Mucosa of descending colon (tissue), 3 donors: Measurements from ENCODE around the gene ABCA9. TPM values are rescaled to one million over a fixed set of nuclear protein-coding genes. Genes with fewer than 3 reads are reported as not detected.
A peak's percentile ranks its signal among the peaks of the same experiment; 100 is the strongest.

Source experiments
- ATAC-seq: fragments of 200-7000 bp; cut with Tn5 transposase; one replicate; pipeline ENCODE4 v1.9.1; 2020; ENCODE audit warnings: mild to moderate bottlenecking, moderate library complexity
- DNase-seq, 3 donors: peaks; one replicate each; pipeline ENCODE4 v3.0.0-alpha.2; 2020
- H3K36me3 ChIP-seq: fragments of 200-600 bp; one replicate; pipeline ENCODE4 v1.8.0; 2021; ENCODE audit warnings: low read depth, mild to moderate bottlenecking
- H3K4me1 ChIP-seq: fragments of 200-600 bp; one replicate; pipeline ENCODE4 v1.8.0; 2021; ENCODE audit warnings: low read depth, mild to moderate bottlenecking
- H3K4me3 ChIP-seq: fragments of 200-600 bp; one replicate; pipeline ENCODE4 v1.8.0; 2021; ENCODE audit warnings: mild to moderate bottlenecking
- H3K9me3 ChIP-seq: fragments of 200-600 bp; one replicate; pipeline ENCODE4 v1.8.0; 2021; ENCODE audit warnings: mild to moderate bottlenecking
- intact Hi-C, 2 donors: fragments of 100-400 bp; cut with DNase I in 1 of 2; cut with micrococcal nuclease in 1 of 2; formaldehyde crosslinking; loops; one replicate each; pipeline versions ENCODE4 v1.11.0 to v1.11.1; 2022; cut with DNase I, micrococcal nuclease
- total RNA-seq, 3 donors: library from RNA; stranded (reverse); fragmentation: NEBNext Ultra II Directional in 2 of 3; extraction: Animal tissue kit (Norgen Biotek cat#: 25700) in 2 of 3; gene quantifications; one replicate each; pipeline versions ENCODE4 v1.2.1 to v1.2.4, GENCODE V29; 2021 to 2023
- TF ChIP-seq, protein P1 (sequence below): fragments of 200-600 bp; IDR thresholded peaks from one replicate; pipeline ENCODE4 v1.8.0; 2022; ENCODE audit warnings: antibody characterized with exemption, mild to moderate bottlenecking
- donor health status: DM: no; HTN: no; CAD: no; lungs with moderate emphysema.
- donor health status: DM: no; HTN: no; CAD: no.
- donor health status: DM: no; HTN: yes; CAD: no.

Gene ABCA9
- total RNA-seq, 3 donors from 2014 or later = 2.0 to 20.0 (median 3.6) TPM

GRCh38 chr17:69042308-69042707, 18.4 kb downstream of the ABCA9 start:
- H3K9me3 ChIP-seq = no peaks in the 10 kb centered on the region
- ATAC-seq (peak; percentile 69), DNase-seq (no peak)
- TF ChIP-seq, protein P1, sequence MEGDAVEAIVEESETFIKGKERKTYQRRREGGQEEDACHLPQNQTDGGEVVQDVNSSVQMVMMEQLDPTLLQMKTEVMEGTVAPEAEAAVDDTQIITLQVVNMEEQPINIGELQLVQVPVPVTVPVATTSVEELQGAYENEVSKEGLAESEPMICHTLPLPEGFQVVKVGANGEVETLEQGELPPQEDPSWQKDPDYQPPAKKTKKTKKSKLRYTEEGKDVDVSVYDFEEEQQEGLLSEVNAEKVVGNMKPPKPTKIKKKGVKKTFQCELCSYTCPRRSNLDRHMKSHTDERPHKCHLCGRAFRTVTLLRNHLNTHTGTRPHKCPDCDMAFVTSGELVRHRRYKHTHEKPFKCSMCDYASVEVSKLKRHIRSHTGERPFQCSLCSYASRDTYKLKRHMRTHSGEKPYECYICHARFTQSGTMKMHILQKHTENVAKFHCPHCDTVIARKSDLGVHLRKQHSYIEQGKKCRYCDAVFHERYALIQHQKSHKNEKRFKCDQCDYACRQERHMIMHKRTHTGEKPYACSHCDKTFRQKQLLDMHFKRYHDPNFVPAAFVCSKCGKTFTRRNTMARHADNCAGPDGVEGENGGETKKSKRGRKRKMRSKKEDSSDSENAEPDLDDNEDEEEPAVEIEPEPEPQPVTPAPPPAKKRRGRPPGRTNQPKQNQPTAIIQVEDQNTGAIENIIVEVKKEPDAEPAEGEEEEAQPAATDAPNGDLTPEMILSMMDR = no peak
- H3K4me3 ChIP-seq = no peak overlapping the region
- intact Hi-C loops = no loop called here
- no peaks in the 10 kb centered on the region for H3K36me3 ChIP-seq
- H3K4me1 ChIP-seq = no peaks in the 10 kb centered on the region

DNA sequence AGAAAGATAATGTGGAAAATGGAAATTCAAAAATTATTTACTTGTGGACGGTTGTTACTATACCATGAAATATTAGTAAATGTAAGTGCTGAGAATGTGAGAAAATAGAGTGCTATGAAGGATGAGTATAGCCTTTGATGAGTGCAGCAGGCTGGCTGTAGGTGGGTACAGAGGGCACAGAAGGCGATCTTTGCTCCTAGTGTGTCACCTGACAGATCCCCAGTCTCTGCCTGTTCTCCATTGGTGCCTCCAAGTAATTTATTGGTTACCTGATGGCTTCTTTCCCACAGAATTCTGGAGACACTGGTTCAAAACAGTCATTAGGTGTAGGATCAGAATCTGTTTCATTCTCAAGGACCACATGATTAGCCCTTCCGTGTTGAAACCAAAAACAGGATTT, 28.9 kb downstream of the ABCA9 start:
- ATAC-seq (no peak), DNase-seq (no peak)
- Histone ChIP-seq H3K4me3 (no peak overlapping the region), H3K9me3 (no peaks in the 10 kb centered on the region), H3K4me1 (no peaks in the 10 kb centered on the region), H3K36me3 (no peaks in the 10 kb centered on the region)
- intact Hi-C loops = no loop called here
- TF ChIP-seq, protein P1 = no peak

DNA sequence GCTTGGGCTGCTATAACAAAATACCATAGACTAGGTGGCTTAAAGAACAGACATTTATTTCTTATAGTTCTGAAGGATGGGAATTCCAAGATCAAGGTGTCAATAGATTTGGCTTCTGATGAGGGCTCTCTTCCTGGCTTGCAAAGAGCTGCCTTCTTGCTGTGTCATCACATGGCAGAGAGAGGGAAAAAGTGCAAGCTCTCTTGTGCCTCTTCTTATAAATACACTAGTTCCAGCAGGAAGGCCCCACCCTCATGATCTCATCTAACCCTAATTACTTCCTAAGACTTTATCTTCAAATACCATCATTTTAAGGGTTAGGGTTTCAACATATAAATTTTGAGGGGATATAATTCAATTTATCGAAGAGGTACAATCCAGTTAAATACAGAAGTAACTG, 30.6 kb downstream of the ABCA9 start:
- Histone ChIP-seq H3K9me3 (no peaks in the 10 kb centered on the region), H3K4me3 (no peak overlapping the region), H3K36me3 (no peaks in the 10 kb centered on the region), H3K4me1 (no peaks in the 10 kb centered on the region)
- TF ChIP-seq, protein P1 = no peak
- ATAC-seq (no peak), DNase-seq (no peak)
- intact Hi-C loops = no loop called here

GRCh38 chr17:69018687-69019086, 42.0 kb downstream of the ABCA9 start:
- no peak for ATAC-seq
- H3K36me3 ChIP-seq = no peaks in the 10 kb centered on the region
- DNase-seq = no peak
- no peak overlapping the region for H3K4me3 ChIP-seq
- no peaks in the 10 kb centered on the region for H3K9me3 ChIP-seq
- TF ChIP-seq, protein P1 = no peak
- no peaks in the 10 kb centered on the region for H3K4me1 ChIP-seq
- intact Hi-C loops = no loop called here

DNA sequence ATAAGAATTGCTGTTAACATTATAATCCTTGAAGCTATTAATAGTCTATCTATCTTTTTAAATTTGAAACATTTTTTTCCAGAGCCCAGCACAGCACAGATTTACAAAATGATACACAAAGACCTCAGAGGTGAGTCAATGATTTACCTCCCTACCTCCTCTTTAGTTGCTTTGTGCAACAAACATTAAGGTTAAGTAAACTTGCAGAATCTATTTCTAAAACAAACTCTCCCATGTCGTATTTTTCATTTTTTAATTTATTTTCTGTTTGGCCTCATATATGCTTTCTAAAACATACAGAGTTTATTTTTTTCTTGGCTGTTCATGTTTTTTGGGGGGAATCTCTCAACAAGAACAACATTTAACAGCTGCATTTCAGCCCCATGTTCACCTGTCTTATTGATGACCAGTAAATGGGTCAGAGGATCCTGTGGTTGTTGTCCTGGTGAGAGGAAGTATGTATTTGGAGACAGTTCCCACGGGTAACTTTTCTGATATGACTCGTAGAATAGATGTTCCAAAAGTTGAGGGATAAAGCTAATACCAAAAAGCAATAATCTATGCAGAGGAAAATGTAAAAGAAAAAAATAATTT, 42.6 kb downstream of the ABCA9 start:
- TF ChIP-seq, protein P1 = no peak
- no peak for DNase-seq
- H3K4me3 ChIP-seq = no peak overlapping the region
- H3K4me1 ChIP-seq = no peaks in the 10 kb centered on the region
- H3K9me3 ChIP-seq = no peaks in the 10 kb centered on the region
- ATAC-seq = no peak
- H3K36me3 ChIP-seq = no peaks in the 10 kb centered on the region
- intact Hi-C loops = no loop called here

DNA sequence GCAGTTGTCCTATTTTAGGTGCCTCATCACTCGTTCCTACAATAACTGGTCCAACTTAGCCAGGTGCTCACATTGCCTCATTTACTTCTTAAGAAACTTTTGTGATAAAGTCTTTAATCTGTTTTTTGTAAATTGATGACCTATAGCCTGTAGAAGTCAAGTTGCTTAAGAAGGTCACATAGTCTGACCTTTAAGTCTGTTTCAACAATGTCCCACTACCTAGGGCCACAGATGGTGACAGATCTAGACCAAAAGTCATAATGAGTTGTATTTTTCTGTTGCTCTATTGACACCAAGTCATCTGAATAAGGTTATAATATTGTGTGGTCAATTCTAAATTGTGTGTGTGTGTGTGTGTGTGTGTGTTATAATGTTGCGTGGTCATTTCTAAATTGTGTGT, 45.1 kb downstream of the ABCA9 start:
- ATAC-seq (no peak), DNase-seq (no peak)
- intact Hi-C loops = no loop called here
- Histone ChIP-seq H3K4me1 (no peaks in the 10 kb centered on the region), H3K36me3 (no peaks in the 10 kb centered on the region), H3K4me3 (no peak overlapping the region), H3K9me3 (no peaks in the 10 kb centered on the region)
- TF ChIP-seq, protein P1 = no peak
